CD4-positive, alpha-beta T cell treated with Interleukin-10 for 1 hour (primary cell): ENCODE results near the gene LCOR.
"Not testable (repeated sequence)": the region's sequence is repeated elsewhere in the genome, so short reads cannot be mapped to it uniquely, and the experiment has no call there.

Source experiments
- DNase-seq: peaks from one replicate; pipeline ENCODE4 v3.0.0-alpha.2; 2020

The LCOR gene

DNA sequence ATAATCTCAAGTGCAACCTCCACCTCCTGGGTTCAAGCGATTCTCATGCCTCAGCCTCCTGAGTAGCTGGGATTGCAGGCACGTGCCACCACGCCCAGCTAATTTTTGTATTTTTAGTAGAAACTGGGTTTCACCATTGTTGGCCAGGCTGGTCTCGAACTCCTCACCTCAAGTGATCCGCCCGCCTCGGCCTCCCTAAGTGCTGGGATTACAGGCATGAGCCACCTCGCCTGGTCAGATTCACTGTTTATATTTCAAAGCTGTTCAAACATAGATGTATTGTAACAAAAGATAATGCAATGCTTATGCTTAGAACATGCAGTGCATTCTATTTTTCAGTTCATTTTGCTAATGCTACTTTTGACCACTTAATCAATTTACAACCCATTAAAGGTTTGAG lies 111.1 kb downstream of the LCOR start:
- DNase-seq, result not testable (repeated sequence)

DNA sequence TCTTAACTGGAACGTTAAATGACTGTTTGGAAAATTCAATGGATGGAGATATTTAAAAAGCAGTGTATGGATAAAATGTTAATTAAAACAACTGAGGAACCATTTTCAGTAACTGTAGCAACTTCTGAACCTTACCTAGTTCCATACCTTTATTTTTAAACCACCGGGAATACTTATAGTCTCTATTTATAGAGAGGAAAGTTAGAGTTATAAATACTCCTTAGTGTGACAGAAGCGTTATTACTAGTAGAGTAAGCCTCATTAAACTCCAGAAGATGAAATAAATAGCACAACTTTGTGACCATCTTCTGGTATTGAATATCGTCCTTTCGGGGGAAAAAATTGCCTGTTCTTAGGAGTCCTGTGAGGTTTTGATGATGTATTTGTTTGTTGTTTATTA lies 114.9 kb downstream of the LCOR start:
- DNase-seq, result no peak

DNA sequence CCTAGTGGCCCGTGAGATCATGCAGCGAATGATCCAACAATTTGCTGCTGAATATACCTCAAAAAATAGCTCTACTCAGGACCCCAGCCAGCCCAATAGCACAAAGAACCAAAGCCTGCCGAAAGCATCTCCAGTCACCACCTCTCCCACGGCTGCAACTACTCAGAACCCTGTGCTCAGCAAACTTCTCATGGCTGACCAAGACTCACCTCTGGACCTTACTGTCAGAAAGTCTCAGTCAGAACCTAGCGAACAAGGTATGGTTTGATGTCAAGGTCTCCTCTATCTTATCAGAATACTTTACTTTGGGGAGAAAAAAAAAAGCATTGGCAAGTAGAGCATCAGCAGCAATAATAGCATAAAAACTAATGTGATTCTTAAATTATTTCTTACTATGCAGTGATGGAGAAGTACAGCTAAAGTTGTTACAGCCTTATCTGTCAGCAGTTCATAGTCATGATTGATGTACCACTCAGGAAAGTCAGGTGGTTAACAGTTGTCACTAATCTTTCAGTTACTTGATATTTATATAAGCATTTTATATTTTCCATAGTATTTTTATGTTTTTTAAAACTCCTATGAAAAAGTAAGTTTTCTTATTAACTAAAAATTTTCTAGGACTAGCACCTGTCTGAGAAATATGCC lies 117.1 kb downstream of the LCOR start:
- no peak for DNase-seq

DNA sequence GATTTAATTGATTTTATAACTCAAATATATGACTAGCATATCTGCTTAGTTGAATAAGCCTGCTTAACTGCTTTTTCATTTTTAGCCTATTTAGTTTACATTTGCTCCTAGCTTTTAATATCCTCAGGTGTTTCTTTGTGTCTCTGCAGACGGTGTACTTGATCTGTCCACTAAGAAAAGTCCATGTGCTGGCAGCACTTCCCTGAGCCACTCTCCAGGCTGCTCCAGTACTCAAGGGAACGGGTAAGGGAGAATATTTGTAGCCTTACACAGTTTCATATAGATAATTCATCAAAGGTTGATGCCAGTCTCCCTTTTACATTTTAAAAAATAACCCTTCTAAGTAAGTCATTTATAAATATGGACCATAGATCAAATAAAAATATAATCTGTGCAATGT lies 119.9 kb downstream of the LCOR start:
- DNase-seq, result no peak

DNA sequence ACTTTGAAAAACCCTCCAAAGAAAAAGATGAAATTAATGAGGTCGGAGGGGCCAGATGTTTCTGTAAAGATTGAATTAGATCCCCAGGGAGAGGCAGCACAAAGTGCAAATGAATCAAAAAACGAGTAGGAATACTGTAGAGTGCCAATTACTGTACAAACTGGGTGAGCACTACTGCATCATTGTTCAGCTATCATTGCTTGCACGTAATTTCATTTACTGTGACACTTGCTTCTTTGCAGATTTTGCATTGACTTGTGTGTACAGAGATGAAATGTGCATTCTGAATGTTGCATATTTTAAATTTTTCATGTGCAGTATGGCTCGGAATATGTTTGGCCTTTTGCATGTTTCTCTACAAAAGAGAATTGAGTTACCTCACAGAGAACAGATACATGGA lies 123.7 kb downstream of the LCOR start:
- no peak for DNase-seq

DNA sequence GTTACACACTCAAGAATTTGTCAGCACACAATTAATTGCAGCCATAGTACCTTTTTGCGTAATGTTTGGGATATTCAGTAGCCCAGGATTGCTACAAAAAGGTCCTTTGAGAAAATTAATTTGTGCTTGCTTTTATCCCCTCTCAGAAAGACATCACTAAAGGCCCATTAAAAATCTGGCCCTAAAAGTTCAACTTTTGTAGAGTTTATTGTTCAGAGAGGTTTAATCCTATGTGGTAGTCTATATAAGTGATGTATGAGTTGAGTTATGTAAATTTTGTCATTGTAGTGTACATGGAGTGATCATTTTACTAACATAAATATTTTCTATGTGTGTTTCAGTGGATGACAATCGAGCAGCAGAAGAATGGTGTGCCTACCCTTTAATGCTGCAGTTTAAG lies 126.0 kb downstream of the LCOR start:
- DNase-seq, result no peak

DNA sequence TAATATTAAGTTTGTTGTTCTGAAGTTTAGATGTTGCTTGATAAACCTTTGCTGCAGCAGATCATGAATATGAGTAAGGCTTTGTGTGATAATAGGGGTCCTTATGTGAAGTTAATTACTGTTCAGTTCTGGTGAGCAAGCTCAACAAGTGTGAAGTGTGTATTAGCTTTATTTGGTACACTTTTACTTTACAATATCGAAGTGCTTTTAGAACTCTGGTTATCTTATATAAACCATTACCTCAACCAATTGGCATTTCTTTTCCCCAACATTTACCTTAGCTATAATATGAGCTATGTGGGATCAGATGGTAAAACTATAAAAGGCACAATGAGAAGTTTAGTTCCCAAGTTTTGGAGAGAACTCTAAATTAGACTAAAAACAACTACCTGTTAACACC lies 127.6 kb downstream of the LCOR start:
- DNase-seq, result no peak

DNA sequence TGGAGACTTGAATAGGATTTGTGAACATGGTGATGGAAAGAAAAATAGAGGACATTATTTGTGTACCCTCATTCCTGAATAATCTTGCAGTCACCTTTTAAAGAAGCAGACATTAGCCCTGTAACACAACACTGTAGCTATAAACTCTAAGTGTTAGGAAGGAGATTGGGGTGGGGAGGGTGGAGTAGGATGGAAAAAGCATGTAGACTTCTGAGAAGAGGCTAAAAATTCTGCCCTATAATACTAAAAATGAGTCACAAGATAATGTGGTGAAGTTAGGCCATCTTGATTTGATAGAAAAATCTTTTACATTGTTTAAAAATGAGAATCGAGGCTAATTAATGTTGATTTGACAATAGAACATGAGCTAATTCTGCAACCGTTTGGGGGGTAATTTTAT lies 128.8 kb downstream of the LCOR start:
- no peak for DNase-seq

DNA sequence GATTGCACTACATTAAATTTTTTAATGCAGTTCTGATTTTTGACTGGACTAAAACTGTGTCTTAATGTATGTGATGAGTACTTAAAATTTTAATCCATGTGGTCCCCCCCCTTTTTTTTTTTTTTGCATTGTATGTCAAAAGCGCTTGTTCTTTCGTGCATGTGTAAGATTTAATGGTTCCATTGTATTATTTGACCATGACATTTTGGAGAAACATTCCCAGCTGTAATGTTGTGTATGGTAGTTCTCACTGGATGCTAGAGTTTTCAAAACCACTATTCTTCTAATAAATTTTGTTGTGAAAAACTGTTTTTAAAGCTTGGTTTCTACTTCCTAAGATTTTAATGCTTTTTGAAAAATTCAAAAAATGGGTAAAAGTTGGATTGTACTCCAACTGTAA lies 132.0 kb downstream of the LCOR start:
- DNase-seq, result no peak

DNA sequence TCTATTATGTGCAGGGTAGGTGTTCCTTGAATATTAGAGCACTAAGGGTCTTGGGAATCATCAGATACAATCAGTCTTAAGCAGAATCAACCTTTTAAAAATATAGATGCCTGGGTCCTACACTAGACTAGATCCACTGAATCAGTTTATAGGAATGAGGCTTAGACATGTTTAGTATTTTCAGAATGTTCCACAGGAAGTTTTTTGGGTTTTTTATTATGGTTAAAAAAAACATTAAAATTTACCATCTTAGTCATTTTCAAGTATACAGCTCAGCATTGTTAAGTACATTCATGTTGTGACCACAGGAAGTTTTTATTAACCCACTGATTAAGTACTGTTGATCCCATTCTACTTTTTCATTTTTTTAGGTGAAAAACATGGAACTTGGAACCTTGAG lies 135.7 kb downstream of the LCOR start:
- DNase-seq, result no peak

DNA sequence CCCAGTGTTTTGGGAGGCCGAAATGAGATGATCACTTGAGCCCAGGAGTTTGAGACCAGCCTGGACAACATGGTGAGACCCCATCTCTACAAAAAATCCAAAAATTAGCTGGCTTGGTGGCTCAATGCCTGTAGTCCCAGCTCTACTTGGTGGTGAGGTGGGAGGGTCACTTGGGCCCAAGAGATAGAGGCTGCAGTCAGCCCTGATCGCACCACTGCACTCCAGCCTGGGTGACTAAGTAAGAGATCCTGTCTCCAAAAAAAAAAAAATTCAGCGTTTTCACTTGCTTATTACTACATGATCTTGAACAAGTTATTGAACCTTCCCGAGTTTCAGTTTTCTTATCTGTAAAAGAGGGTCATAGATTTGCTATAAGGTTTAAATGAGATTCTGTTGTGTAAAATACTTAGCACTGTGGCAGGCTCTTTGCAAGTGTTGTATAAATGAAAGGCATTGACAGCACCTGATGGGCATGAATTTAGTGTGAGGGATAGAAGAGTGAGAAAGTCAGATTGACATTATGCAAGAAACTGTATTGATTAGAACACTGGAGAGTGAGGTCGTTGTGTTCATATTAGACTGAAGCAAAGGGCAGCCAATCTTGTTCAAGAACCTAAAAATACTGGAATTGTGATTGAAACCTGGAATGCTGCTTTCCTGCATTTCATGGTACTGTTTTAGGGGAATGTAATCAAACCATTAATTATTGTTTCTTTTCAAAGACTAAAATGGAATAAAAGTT lies 136.8 kb downstream of the LCOR start:
- no peak for DNase-seq

DNA sequence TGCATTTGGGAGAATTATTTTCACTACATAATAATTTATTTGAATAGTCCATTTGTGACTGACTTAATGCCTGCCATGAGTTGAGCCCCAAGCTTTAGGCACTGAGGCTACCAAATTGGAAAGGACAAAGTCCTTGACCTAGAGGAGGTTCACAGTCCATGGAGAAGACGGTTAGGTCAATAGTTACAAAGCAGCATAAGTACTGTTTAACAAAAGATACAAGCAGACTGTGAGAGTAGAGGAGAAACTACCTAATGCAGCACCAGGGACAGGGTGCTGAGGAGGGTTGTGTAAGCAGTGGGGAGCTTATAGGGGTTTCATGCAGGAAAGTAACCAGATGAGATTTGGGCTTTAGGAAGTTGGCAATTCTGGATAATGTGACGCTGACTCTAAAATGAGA lies 139.2 kb downstream of the LCOR start:
- DNase-seq, result no peak

DNA sequence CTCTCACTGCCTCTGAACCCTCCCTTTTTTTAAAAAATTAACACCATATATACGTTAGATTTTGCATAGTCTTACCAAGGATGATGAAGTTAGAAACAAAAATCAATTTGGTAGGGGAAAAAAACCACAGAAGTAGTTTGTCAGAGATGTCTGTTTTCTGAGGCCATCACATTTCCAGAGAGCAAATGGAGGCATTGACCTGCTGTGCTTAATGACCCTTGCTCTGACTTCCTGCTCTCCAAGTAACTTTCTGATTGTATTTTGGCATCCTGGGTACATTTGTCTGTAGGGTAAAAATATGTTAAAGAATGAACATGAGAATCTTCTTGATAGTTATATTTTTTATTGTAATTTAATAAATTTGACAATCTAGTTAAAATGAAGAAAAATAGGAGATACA lies 140.2 kb downstream of the LCOR start:
- no peak for DNase-seq

DNA sequence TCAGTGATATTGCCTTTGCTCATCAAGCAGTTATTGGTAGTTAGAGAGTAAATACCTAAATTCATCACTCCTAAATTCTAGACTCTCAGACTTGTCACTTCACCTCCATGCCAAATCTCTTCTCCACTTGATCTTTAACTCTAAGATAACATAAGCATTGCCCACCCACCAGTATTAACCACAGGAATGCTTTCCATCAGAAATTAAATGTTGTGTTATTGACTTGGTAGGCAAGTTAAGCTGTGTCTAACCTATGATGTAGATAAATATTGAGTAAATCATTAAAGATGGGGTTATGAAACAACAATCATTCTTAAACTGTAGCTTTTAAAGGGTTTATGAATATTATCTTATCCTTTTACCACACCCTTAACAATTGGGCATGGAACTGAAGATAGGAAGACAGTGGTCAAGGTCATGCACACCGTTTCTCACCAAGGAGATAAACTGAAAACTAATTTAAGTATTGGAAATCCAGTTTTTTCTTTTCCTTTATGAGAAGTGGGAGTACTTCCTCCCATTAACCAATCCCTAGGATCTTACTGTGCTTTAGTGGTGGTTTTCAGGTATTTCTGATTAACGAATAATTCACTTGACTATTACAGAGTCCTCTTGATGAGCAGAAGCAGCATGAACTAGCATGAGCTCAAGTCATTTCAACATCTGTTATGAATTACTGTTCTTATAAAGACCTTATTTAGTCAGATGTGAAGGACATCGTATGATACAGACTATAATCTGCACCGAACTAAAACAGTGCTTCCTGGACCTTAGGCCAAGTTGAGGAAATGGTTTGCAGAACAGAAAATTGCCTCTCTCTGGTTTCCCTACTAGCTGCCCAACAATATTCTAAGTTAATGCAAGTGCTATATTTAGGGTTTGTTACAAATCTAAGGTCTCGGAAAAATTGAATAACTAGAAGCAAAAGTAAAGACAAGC lies 142.0 kb downstream of the LCOR start:
- no peak for DNase-seq

DNA sequence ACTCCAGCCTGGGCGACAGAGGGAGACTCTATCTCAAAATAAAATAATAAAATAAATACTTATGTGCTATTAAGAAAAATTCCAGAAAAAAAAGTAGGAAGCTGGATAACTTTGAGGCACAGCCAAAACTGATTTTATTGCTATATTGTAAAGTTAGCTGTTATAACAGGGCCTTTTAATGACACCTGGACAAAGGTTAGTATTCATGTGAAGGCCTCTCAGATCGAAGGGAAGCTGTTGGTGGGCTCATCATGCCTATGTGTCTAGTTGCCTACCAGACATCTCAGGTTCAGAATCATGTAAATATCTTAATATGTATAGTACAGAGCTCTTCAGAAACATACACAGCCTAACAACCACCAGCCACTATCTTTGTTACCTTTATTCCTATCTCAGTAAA lies 143.0 kb downstream of the LCOR start:
- no peak for DNase-seq

DNA sequence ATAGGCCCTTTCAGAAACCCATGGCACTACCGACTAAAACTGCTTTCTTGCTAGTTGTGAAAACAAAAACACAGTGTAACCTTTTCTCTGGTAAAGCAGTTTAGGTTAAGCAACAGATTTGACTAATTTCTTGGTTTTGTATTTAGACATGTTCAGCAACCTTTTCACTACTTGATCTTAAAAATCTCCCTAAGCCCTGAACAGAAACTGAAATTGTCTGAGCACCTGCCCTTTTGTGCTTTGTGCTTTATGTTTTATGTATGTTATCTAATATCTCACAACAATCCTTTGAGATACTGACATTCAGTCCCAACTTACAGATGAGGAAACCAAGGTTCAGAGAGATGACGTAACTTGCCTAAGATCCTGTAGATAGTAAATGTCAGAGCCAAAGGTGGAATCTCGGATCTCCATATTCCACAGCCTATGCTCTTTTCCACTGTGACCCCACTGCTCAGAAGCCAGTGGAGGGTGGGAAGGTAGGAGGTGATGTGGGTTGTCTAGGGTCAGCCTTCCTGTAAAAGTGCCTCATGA lies 146.6 kb downstream of the LCOR start:
- DNase-seq, result no peak

DNA sequence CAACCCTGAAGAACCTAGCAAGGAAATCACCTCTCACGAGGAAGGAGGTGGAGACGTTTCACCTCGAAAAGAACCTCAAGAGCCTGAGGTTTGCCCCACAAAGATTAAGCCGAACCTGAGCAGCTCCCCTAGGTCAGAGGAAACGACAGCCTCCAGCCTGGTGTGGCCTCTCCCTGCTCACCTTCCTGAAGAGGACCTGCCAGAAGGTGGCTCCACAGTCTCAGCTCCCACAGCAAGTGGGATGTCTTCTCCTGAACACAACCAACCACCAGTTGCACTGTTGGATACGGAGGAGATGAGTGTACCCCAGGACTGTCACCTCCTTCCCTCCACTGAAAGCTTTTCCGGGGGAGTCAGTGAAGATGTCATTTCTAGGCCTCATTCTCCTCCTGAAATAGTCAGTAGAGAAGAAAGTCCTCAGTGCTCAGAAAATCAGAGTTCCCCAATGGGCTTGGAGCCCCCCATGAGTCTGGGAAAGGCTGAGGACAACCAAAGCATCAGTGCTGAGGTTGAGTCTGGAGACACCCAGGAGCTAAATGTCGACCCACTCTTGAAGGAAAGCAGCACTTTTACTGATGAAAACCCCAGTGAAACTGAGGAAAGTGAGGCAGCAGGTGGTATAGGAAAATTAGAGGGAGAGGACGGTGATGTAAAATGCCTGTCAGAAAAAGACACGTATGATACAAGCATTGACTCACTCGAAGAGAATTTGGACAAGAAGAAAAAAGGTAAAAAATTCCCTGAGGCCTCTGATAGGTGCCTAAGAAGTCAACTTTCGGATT lies 150.2 kb downstream of the LCOR start:
- DNase-seq, result no peak

DNA sequence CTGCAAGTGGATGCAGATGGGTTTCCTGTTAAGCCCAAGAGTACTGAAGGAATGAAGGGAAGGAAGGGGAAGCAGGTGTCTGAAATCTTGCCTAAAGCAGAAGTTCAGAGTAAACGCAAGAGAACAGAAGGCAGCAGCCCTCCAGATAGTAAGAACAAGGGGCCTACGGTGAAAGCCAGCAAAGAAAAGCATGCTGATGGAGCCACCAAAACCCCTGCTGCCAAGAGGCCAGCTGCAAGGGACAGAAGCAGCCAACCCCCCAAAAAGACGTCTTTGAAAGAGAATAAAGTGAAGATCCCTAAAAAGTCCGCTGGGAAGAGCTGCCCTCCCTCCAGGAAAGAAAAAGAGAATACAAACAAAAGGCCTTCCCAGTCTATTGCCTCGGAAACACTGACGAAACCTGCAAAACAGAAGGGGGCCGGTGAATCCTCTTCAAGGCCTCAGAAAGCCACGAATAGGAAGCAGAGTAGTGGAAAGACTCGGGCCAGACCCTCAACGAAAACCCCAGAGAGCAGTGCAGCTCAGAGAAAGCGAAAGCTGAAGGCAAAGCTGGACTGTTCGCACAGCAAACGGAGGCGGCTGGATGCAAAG lies 152.5 kb downstream of the LCOR start:
- no peak for DNase-seq

DNA sequence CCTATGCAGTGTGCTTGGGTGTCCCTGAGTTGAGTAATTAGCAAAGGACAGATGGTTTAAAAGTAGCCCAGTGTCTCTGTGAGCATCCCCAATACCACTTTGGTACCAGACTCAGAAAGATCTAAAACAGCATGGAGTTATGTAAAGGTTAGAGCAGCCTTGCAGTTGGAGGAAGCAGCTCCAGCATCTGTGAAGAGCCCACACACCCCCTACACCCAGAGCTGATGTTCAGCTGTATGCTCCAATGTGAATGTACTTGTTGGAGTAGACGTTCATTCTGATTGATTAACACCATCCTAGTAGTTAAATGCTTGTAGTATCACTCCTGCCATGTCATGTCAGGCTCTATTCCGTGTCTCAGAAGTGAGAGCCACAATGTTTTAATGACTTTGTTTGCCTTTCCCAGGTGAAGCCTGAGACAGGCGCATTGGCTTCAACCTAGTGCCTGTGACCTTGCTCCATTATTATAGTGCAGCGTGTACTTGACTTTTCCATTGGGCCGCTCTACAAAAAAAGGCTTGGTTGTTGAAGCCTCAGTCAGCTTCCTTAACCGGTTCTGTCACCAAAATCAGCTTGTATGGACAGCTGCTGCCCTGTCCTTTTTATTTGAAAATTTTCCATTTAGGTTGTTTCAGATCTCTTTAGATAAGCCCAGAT lies 154.2 kb downstream of the LCOR start:
- no peak for DNase-seq

DNA sequence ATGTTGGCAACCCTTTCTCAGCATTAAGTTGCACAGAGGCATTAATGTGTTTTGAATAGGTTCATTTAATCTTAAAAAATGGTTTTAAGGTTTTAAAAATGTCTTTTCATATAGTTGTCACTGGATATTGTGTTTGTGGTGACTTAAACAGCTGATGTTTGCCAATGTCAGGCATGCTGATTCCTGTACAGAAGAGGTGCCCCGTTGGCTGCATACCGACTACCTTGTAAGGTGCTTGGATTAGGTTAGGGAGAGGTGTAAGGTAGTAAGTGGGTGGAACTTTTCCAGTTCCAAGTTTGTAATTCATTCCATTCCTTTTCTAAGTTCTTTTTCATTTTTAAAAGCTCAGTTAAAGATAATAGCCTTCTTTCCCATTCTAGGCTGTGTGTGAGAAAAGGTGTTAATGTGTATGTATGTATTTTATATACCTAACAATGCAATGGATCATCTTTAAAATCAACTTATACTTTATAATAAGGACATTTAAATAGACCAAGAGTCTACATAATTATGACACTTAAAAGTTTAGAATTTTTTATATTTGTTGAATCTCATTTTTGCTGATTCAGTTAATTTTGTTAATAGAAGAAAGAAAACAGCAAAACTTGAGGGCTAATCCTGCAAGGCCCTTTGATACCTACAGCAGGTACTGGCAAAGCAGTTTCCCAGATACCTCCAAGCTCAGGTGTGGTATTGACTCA lies 155.2 kb downstream of the LCOR start:
- no peak for DNase-seq

DNA sequence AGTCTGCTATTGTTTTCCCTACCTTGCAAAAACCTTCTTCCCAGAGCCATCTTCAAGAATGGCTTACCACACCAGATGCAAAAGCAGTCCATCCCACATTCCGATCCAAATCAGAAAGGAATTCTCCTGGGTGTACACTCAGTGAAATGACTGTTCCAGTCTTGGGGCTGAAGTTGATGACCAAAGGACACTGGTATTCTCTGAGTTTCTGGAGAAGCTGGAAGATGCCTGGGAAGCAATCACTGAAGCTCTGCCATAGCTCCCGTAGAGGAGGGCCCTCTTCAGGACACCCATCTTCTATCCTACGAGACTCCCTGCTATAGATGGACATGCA lies 155.7 kb downstream of the LCOR start:
- no peak for DNase-seq
